Measurements from ENCODE around the gene NFIA. TPM values are rescaled to one million over a fixed set of nuclear protein-coding genes. Genes with fewer than 3 reads are reported as not detected.

NFIA gene
- total RNA-seq, 1 experiment from 2014 or later, result 20.9 TPM

DNA sequence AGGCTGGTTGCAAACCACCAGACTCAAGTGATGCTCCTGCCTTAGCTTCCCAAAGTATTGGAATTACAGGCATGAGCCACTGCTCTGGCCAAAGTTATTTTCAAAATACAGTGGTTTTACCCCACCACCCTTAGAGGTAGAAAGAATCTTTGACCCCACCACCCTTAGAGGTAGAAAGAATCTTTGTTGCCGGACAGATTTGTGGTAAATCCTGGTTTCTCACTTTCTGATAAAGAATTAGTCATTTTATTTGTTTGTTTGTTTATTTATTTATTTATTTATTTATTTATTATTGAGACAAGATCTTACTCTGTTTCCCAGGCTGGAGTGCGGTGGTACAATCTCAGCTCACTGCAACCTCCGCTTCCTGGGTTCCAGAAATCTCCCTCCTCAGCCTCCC lies 55.9 kb downstream of the NFIA start:
- Histone ChIP-seq H3K9me3 (ENCODE audit: control insufficient read depth, insufficient read depth, low read depth, low read length) (no peaks in the 10 kb centered on the region), H3K4me1 (ENCODE audit: control insufficient read depth, insufficient read depth, low read length) (peaks cover 21% of the 10 kb centered on the region), H3K4me3 (ENCODE audit: low read depth in 2 of 2, low read length in 2 of 2) (no peak overlapping the region), H3K27me3 (ENCODE audit: control insufficient read depth, insufficient read depth, low read length) (no peaks in the 10 kb centered on the region), H3K27ac (ENCODE audit: low read length) (no peak overlapping the region), H3K36me3 (ENCODE audit: control insufficient read depth, insufficient read depth, low read length) (no peaks in the 10 kb centered on the region)
- ChIA-PET POLR2A (no interaction called here), CTCF (no interaction called here)
- no peak for ATAC-seq
- intact Hi-C loops (cut with micrococcal nuclease; ENCODE audit: unreplicated experiment) (no loop called here), in situ Hi-C loops (cut with HindIII; ENCODE audit: low pct_unique_long_range_greater_than_20kb, low sequenced_read_pairs) (no loop called here)
- no peak for DNase-seq (ENCODE audit: low read depth, low spot score)
- TF ChIP-seq SIN3A (IDR thresholded peaks at IDR 0.05; ENCODE audit: borderline replicate concordance, insufficient read depth, low read depth, low read length) (no peak), TCF7L2 (IDR thresholded peaks at IDR 0.05; ENCODE audit: low read depth, low read length) (no peak), POLR2AphosphoS5 (IDR thresholded peaks at IDR 0.05; ENCODE audit: low read depth, low read length) (no peak)
- TF ChIP-seq, protein P1, sequence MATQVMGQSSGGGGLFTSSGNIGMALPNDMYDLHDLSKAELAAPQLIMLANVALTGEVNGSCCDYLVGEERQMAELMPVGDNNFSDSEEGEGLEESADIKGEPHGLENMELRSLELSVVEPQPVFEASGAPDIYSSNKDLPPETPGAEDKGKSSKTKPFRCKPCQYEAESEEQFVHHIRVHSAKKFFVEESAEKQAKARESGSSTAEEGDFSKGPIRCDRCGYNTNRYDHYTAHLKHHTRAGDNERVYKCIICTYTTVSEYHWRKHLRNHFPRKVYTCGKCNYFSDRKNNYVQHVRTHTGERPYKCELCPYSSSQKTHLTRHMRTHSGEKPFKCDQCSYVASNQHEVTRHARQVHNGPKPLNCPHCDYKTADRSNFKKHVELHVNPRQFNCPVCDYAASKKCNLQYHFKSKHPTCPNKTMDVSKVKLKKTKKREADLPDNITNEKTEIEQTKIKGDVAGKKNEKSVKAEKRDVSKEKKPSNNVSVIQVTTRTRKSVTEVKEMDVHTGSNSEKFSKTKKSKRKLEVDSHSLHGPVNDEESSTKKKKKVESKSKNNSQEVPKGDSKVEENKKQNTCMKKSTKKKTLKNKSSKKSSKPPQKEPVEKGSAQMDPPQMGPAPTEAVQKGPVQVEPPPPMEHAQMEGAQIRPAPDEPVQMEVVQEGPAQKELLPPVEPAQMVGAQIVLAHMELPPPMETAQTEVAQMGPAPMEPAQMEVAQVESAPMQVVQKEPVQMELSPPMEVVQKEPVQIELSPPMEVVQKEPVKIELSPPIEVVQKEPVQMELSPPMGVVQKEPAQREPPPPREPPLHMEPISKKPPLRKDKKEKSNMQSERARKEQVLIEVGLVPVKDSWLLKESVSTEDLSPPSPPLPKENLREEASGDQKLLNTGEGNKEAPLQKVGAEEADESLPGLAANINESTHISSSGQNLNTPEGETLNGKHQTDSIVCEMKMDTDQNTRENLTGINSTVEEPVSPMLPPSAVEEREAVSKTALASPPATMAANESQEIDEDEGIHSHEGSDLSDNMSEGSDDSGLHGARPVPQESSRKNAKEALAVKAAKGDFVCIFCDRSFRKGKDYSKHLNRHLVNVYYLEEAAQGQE (IDR thresholded peaks at IDR 0.05; ENCODE audit: insufficient read depth in 1 of 2, low read depth in 2 of 2, low read length in 1 of 2), result no peak
- TF ChIP-seq, protein P2, sequence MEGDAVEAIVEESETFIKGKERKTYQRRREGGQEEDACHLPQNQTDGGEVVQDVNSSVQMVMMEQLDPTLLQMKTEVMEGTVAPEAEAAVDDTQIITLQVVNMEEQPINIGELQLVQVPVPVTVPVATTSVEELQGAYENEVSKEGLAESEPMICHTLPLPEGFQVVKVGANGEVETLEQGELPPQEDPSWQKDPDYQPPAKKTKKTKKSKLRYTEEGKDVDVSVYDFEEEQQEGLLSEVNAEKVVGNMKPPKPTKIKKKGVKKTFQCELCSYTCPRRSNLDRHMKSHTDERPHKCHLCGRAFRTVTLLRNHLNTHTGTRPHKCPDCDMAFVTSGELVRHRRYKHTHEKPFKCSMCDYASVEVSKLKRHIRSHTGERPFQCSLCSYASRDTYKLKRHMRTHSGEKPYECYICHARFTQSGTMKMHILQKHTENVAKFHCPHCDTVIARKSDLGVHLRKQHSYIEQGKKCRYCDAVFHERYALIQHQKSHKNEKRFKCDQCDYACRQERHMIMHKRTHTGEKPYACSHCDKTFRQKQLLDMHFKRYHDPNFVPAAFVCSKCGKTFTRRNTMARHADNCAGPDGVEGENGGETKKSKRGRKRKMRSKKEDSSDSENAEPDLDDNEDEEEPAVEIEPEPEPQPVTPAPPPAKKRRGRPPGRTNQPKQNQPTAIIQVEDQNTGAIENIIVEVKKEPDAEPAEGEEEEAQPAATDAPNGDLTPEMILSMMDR (IDR thresholded peaks at IDR 0.05), result no peak
- BruUV-seq (replicated peaks), result no TSS peak

DNA sequence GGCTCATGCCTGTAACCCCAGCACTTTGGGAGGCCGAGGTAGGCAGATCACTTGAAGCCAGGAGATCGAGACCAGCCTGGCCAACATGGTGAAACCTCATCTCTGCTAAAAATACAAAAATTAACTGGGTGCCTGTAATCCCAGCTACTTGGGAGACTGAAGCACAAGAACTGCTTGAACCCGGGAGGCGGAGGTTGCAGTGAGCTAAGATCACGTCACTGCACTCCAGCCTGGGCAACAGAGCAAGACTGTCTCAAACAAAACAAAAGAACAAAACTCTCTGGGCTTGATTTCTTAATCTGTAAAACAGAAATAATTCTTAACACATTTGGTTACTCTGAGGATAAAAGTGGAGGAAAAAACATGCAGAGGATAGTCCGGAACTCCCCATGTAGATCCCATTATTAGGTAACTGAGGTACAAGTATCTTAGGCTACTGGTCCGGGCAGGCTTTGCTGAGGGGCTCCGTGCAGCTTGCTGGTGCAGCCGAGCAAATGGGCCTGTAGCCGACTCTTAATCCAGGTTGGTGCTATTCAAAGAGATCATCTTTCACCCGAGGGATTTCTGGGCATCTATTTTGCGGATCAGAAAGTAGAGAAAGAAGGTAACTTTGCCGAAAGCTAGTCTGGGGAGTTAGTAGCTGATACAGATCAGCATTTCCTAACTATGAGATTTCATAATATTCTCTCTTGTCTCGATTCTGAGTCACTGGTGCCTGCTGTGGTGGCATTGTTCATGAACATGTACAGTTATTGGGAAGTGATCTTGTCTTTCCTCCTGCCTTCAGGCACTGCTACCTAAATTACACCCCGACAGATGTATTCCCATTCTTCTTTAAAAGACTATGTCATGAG lies 56.8 kb downstream of the NFIA start:
- CTCF ChIA-PET, result no interaction called here
- POLR2A ChIA-PET, result no interaction called here

More for the DNA sequence above, 56.8 kb downstream of the NFIA start:
- no peaks in the 10 kb centered on the region for H3K9me3 ChIP-seq (ENCODE audit: control insufficient read depth, insufficient read depth, low read depth, low read length)
- DNase-seq (ENCODE audit: low read depth, low spot score) (no peak), ATAC-seq (no peak)
- no peak overlapping the region for H3K4me3 ChIP-seq (ENCODE audit: low read depth in 2 of 2, low read length in 2 of 2)
- no TSS peak for BruUV-seq (replicated peaks)
- in situ Hi-C loops (cut with HindIII; ENCODE audit: low pct_unique_long_range_greater_than_20kb, low sequenced_read_pairs), result no loop called here
- H3K4me1 ChIP-seq (ENCODE audit: control insufficient read depth, insufficient read depth, low read length), result peaks cover 21% of the 10 kb centered on the region
- H3K27ac ChIP-seq (ENCODE audit: low read length), result no peak overlapping the region
- no peak for TF ChIP-seq TCF7L2 (IDR thresholded peaks at IDR 0.05; ENCODE audit: low read depth, low read length)
- TF ChIP-seq, protein P2 (IDR thresholded peaks at IDR 0.05), result no peak
- TF ChIP-seq SIN3A (IDR thresholded peaks at IDR 0.05; ENCODE audit: borderline replicate concordance, insufficient read depth, low read depth, low read length), result no peak
- TF ChIP-seq, protein P1 (IDR thresholded peaks at IDR 0.05; ENCODE audit: insufficient read depth in 1 of 2, low read depth in 2 of 2, low read length in 1 of 2), result no peak
- TF ChIP-seq POLR2AphosphoS5 (IDR thresholded peaks at IDR 0.05; ENCODE audit: low read depth, low read length), result no peak
- no peaks in the 10 kb centered on the region for H3K27me3 ChIP-seq (ENCODE audit: control insufficient read depth, insufficient read depth, low read length)
- no peaks in the 10 kb centered on the region for H3K36me3 ChIP-seq (ENCODE audit: control insufficient read depth, insufficient read depth, low read length)
- intact Hi-C loops (cut with micrococcal nuclease; ENCODE audit: unreplicated experiment), result no loop called here

All from Panc1 (cell line).